Ishikawa (cell line): ENCODE results near the gene LEKR1.

Experiments used
- CEBPB ChIP-seq: IDR thresholded peaks from 2 replicates; pipeline ENCODE4 v1.6.1; 2012
- EP300 ChIP-seq: IDR thresholded peaks from 2 replicates; pipeline ENCODE4 v1.6.1; 2012; ENCODE audit warnings: borderline replicate concordance
- FOXM1 ChIP-seq: IDR thresholded peaks from 2 replicates; pipeline ENCODE4 v1.6.1; 2012; ENCODE audit warnings: low read depth, borderline replicate concordance
- NFIC ChIP-seq: IDR thresholded peaks from 2 replicates; pipeline ENCODE4 v1.6.1; 2012
- RAD21 ChIP-seq: IDR thresholded peaks from 2 replicates; pipeline ENCODE4 v1.6.1; 2012; ENCODE audit warnings: low read depth
- TAF1 ChIP-seq: IDR thresholded peaks from 2 replicates; pipeline ENCODE4 v1.6.1; 2012; ENCODE audit warnings: low read depth, mild to moderate bottlenecking
- TCF12 ChIP-seq: IDR thresholded peaks from 2 replicates; pipeline ENCODE4 v1.6.1; 2012; ENCODE audit warnings: low read depth
- YY1 ChIP-seq: IDR thresholded peaks from 2 replicates; pipeline ENCODE4 v1.6.1; 2012; ENCODE audit warnings: low read depth
- TF ChIP-seq, protein P1 (sequence below): IDR thresholded peaks from 2 replicates; pipeline ENCODE4 v1.6.1; 2012; ENCODE audit warnings: low read depth, mild to moderate bottlenecking
- TF ChIP-seq, protein P2 (sequence below): IDR thresholded peaks from 2 replicates; pipeline ENCODE4 v1.6.1; 2012

DNA sequence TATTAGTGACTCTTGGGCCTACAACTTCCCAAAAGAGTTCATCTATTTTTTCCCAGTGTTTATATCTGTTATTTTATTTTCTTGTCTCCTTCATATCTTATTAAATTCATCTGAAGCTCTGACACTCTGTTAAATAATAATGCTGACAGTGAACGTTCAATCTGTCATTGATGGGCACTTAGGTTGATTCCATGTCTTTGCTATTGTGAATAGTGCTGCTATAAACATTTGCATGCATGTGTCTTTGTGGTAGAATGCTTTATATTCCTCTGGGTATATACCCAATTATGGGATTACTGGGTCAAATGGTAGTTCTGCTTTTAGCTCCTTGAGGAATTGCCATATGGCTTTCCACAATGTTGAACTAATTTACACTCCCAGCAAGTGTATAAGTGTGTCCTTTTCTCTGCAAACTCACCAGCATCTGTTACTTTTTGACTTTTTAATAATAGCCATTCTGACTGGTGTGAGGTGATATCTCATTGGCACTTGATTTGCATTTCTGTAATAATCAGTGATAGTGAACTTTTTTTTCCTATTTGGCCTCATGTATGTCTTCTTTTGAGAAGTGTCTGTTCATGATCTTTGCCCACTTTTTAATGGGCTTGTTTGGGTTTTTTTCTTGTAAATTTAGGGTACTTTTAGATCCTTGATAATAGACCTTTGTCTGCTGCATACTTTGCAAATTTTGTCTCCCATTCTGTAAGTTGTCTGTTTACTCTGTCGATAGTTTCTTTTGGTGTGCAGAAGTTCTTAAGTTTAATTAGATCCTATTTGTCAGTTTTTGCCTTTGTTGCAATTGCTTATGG, 122.5 kb downstream of the LEKR1 start:
- TF ChIP-seq TAF1 (no peak), EP300 (no peak), CEBPB (no peak), RAD21 (no peak), YY1 (no peak), TCF12 (no peak), FOXM1 (no peak), NFIC (no peak)
- TF ChIP-seq, protein P1, sequence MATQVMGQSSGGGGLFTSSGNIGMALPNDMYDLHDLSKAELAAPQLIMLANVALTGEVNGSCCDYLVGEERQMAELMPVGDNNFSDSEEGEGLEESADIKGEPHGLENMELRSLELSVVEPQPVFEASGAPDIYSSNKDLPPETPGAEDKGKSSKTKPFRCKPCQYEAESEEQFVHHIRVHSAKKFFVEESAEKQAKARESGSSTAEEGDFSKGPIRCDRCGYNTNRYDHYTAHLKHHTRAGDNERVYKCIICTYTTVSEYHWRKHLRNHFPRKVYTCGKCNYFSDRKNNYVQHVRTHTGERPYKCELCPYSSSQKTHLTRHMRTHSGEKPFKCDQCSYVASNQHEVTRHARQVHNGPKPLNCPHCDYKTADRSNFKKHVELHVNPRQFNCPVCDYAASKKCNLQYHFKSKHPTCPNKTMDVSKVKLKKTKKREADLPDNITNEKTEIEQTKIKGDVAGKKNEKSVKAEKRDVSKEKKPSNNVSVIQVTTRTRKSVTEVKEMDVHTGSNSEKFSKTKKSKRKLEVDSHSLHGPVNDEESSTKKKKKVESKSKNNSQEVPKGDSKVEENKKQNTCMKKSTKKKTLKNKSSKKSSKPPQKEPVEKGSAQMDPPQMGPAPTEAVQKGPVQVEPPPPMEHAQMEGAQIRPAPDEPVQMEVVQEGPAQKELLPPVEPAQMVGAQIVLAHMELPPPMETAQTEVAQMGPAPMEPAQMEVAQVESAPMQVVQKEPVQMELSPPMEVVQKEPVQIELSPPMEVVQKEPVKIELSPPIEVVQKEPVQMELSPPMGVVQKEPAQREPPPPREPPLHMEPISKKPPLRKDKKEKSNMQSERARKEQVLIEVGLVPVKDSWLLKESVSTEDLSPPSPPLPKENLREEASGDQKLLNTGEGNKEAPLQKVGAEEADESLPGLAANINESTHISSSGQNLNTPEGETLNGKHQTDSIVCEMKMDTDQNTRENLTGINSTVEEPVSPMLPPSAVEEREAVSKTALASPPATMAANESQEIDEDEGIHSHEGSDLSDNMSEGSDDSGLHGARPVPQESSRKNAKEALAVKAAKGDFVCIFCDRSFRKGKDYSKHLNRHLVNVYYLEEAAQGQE = no peak
- TF ChIP-seq, protein P2, sequence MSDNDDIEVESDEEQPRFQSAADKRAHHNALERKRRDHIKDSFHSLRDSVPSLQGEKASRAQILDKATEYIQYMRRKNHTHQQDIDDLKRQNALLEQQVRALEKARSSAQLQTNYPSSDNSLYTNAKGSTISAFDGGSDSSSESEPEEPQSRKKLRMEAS = no peak
